ENCODE results near the gene NOD1.

The NOD1 gene

DNA sequence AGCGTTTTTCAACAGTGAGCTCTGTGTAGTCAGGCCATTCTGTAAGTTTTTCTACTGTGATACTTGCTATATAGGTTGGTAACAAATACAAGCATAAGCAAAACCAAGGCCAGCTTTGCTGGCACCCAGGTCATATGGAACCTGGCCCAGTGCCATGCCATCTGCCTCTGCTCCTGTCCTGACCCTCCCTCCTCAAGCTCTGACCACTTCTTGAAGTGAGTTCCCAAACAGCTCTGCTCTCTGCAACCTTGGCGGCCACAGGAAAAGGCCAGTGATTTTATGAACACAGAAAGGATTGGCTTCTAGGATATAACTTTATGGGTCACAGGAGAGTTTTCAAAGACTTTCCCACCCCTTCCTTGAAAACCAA is 12.8 kb downstream of the NOD1 start:
- TF ChIP-seq PPARA (CRISPR knock-in tag; IDR thresholded peaks at IDR 0.05; ENCODE audit: borderline replicate concordance) (no peak), ISL1 (CRISPR knock-in tag; IDR thresholded peaks at IDR 0.05) (0 out of 2 replicates have a peak, but pooled peaks have one; percentile 17)
- no peak for ATAC-seq

DNA sequence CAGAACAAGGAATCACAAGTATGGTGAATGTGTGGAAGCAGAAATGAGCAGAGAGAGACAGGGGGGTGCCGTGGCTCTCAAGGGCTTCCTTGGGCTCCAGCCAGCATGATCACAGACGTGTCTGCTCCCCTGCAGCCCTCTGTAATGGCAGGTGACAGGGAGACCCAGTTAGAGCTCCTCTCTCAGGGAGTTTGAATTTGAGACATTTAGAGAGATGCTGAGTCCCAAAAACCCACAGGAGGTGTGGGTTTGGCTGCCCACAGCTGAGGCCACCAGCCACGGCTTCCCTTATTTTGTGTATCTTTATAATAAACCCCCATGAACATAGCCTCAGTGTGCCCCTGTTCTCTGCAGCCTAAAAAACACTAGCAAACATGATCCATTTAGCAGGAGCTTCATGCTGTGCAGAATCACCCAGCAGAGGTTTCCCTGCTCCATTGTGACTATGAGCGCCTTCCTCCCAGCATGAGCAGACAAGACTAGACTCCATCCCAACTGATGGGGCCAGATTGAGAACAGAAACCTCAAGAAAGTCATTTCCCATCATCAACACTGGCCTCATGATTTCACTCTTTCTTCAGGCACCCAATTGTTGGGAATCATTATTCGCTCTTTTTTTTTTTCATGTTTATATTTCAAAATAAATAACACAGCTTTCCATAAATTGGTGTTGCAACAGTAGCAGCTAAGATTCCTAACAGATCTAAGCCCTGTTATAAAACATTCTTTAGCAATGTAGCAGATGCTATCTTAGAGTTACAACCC is 13.4 kb downstream of the NOD1 start:
- no peak for ATAC-seq
- TF ChIP-seq ARNTL (CRISPR knock-in tag; IDR thresholded peaks at IDR 0.05; ENCODE audit: borderline replicate concordance, low read depth) (no peak), ZNF8 (CRISPR knock-in tag; IDR thresholded peaks at IDR 0.05) (no peak), SNAI2 (CRISPR knock-in tag; IDR thresholded peaks at IDR 0.05) (no peak), CSRNP3 (CRISPR knock-in tag; IDR thresholded peaks at IDR 0.05) (no peak), ZFP30 (CRISPR knock-in tag; IDR thresholded peaks at IDR 0.05) (no peak), ZNF70 (CRISPR knock-in tag; IDR thresholded peaks at IDR 0.05) (no peak), TCF4 (CRISPR knock-in tag; IDR thresholded peaks at IDR 0.05; ENCODE audit: borderline replicate concordance) (no peak), GLIS3 (CRISPR knock-in tag; IDR thresholded peaks at IDR 0.05) (no peak), ZNF565 (CRISPR knock-in tag; conservative IDR thresholded peaks at IDR 0.05; ENCODE audit: low read depth) (no peak)
- TF ChIP-seq, protein P1, sequence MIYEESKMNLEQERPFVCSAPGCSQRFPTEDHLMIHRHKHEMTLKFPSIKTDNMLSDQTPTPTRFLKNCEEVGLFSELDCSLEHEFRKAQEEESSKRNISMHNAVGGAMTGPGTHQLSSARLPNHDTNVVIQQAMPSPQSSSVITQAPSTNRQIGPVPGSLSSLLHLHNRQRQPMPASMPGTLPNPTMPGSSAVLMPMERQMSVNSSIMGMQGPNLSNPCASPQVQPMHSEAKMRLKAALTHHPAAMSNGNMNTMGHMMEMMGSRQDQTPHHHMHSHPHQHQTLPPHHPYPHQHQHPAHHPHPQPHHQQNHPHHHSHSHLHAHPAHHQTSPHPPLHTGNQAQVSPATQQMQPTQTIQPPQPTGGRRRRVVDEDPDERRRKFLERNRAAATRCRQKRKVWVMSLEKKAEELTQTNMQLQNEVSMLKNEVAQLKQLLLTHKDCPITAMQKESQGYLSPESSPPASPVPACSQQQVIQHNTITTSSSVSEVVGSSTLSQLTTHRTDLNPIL (CRISPR knock-in tag; IDR thresholded peaks at IDR 0.05; ENCODE audit: low read depth): no peak

GRCh38 chr7:30464231-30464671 is 14.3 kb downstream of the NOD1 start:
- ATAC-seq: no peak
- TF ChIP-seq BACH2 (CRISPR knock-in tag; IDR thresholded peaks at IDR 0.05; ENCODE audit: borderline replicate concordance) (no peak), ZNF70 (CRISPR knock-in tag; IDR thresholded peaks at IDR 0.05) (no peak), PPARA (CRISPR knock-in tag; IDR thresholded peaks at IDR 0.05; ENCODE audit: borderline replicate concordance) (no peak), GLIS3 (CRISPR knock-in tag; IDR thresholded peaks at IDR 0.05) (no peak), ZFP30 (CRISPR knock-in tag; IDR thresholded peaks at IDR 0.05) (no peak), ZNF565 (CRISPR knock-in tag; conservative IDR thresholded peaks at IDR 0.05; ENCODE audit: low read depth) (no peak), SNAI2 (CRISPR knock-in tag; IDR thresholded peaks at IDR 0.05) (no peak), POU6F1 (CRISPR knock-in tag; IDR thresholded peaks at IDR 0.05; ENCODE audit: borderline replicate concordance, low read depth) (no peak), CSDC2 (CRISPR knock-in tag; IDR thresholded peaks at IDR 0.05) (no peak), RARB (CRISPR knock-in tag; IDR thresholded peaks at IDR 0.05) (no peak), TCF4 (CRISPR knock-in tag; IDR thresholded peaks at IDR 0.05; ENCODE audit: borderline replicate concordance) (no peak), ESRRG (CRISPR knock-in tag; IDR thresholded peaks at IDR 0.05) (no peak), ZFP3 (CRISPR knock-in tag; IDR thresholded peaks at IDR 0.05) (no peak)
- TF ChIP-seq, protein P2, sequence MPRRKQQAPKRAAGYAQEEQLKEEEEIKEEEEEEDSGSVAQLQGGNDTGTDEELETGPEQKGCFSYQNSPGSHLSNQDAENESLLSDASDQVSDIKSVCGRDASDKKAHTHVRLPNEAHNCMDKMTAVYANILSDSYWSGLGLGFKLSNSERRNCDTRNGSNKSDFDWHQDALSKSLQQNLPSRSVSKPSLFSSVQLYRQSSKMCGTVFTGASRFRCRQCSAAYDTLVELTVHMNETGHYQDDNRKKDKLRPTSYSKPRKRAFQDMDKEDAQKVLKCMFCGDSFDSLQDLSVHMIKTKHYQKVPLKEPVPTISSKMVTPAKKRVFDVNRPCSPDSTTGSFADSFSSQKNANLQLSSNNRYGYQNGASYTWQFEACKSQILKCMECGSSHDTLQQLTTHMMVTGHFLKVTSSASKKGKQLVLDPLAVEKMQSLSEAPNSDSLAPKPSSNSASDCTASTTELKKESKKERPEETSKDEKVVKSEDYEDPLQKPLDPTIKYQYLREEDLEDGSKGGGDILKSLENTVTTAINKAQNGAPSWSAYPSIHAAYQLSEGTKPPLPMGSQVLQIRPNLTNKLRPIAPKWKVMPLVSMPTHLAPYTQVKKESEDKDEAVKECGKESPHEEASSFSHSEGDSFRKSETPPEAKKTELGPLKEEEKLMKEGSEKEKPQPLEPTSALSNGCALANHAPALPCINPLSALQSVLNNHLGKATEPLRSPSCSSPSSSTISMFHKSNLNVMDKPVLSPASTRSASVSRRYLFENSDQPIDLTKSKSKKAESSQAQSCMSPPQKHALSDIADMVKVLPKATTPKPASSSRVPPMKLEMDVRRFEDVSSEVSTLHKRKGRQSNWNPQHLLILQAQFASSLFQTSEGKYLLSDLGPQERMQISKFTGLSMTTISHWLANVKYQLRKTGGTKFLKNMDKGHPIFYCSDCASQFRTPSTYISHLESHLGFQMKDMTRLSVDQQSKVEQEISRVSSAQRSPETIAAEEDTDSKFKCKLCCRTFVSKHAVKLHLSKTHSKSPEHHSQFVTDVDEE (CRISPR knock-in tag; IDR thresholded peaks at IDR 0.05): no peak
- TF ChIP-seq, protein P3, sequence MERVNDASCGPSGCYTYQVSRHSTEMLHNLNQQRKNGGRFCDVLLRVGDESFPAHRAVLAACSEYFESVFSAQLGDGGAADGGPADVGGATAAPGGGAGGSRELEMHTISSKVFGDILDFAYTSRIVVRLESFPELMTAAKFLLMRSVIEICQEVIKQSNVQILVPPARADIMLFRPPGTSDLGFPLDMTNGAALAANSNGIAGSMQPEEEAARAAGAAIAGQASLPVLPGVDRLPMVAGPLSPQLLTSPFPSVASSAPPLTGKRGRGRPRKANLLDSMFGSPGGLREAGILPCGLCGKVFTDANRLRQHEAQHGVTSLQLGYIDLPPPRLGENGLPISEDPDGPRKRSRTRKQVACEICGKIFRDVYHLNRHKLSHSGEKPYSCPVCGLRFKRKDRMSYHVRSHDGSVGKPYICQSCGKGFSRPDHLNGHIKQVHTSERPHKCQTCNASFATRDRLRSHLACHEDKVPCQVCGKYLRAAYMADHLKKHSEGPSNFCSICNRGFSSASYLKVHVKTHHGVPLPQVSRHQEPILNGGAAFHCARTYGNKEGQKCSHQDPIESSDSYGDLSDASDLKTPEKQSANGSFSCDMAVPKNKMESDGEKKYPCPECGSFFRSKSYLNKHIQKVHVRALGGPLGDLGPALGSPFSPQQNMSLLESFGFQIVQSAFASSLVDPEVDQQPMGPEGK (CRISPR knock-in tag; IDR thresholded peaks at IDR 0.05; ENCODE audit: borderline replicate concordance): no peak
